Fibroblast of lung (primary cell): ENCODE results near the gene RAPGEF3.

Experiments used
- CTCF ChIP-seq, 2 donors: IDR thresholded peaks in 1 of 2; conservative IDR thresholded peaks in 1 of 2; 1 replicate in 1 of 2; 2 replicates in 1 of 2; pipeline ENCODE4 v1.5.1; 2011 to 2012; ENCODE audit warnings: low read length in 2 of 2, control low read depth in 1 of 2, inconsistent platforms in 1 of 2, low read depth in 1 of 2, mild to moderate bottlenecking in 1 of 2
- EZH2 ChIP-seq: IDR thresholded peaks from 2 replicates; pipeline ENCODE4 v1.5.1; 2012; ENCODE audit warnings: low read length, control low read depth, mild to moderate bottlenecking; ENCODE audit errors: missing control alignments

- peak in 1 of 2 donors; percentile 27 for TF ChIP-seq CTCF (conservative IDR thresholded peaks at IDR 0.05 in 1 of 2, IDR thresholded peaks at IDR 0.05 in 1 of 2; ENCODE audit: low read depth in 1 of 2, low read length in 2 of 2)
- TF ChIP-seq EZH2: no peak
Observed at GRCh38 chr12:47744005-47744651, 14.6 kb downstream of the RAPGEF3 start.
